Pancreas (tissue), 10 donors: ENCODE results near the gene NDOR1. TPM values are rescaled to one million over a fixed set of nuclear protein-coding genes. Genes with fewer than 3 reads are reported as not detected.
A peak's percentile ranks its signal among the peaks of the same experiment; 100 is the strongest.

ENCODE experiments used
- ATAC-seq, 4 donors: fragments of 200-7000 bp; cut with Tn5 transposase; one replicate each; pipeline versions ENCODE4 v1.8.0 to v1.9.1; 2020; ENCODE audit warnings: mild to moderate bottlenecking in 4 of 4, moderate library complexity in 4 of 4
- DNase-seq, 6 donors: peaks; one replicate each; pipeline ENCODE4 v3.0.0-alpha.2; 2020
- FAIRE-seq: peaks from 2 replicates; lab custom pipeline; 2012; peaks lifted over from hg19 to GRCh38; lab: Jason Lieb, UNC
- H3K27ac ChIP-seq, 4 donors: fragments of 200-600 bp; sonication (generic); 1 replicate in 3 of 4; 2 replicates in 1 of 4; pipeline versions ENCODE4 v1.5.0 to v1.8.0; 2020
- H3K27me3 ChIP-seq, 4 donors: fragments of 200-600 bp; one replicate each; pipeline ENCODE4 v1.8.0; 2021
- H3K36me3 ChIP-seq, 3 donors: fragments of 200-600 bp; sonication (generic) in 1 of 3; one replicate each; pipeline versions ENCODE4 v1.5.0 to v1.8.0; 2020 to 2021
- H3K4me1 ChIP-seq, 3 donors: fragments of 200-600 bp; one replicate each; pipeline ENCODE4 v1.8.0; 2021
- H3K4me3 ChIP-seq, 4 donors: fragments of 200-600 bp; sonication (generic) in 2 of 4; one replicate each; pipeline versions ENCODE4 v1.5.0 to v1.8.0; 2020 to 2021
- H3K9me3 ChIP-seq, 4 donors: fragments of 200-600 bp; one replicate each; pipeline ENCODE4 v1.8.0; 2021
- CTCF ChIP-seq, 4 donors: fragments of 200-600 bp; sonication (generic) in 3 of 4; IDR thresholded peaks; one replicate each; pipeline versions ENCODE4 v1.5.0 to v1.8.0; 2021; ENCODE audit warnings: antibody characterized with exemption in 4 of 4
- WGBS, 2 donors: extraction: QIAGEN DNeasy Blood & Tissue Kit; methylation state at CpG; one replicate each; pipeline ENCODE4 v1.1.7; 2013; 5-methylcytosine and 5-hydroxymethylcytosine counted together
- intact Hi-C, 3 donors: fragments of 100-400 bp; cut with DNase I; formaldehyde crosslinking; loops; one replicate each; pipeline versions ENCODE4 v1.11.1 to v1.14.2; 2022
- polyA plus RNA-seq, 2 donors: library from polyadenylated mRNA; stranded (reverse); fragments of 200-250 nt; gene quantifications; one replicate each; pipeline ENCODE4 v1.2.3, GENCODE V29; 2013
- total RNA-seq, 6 donors: library from RNA; stranded (reverse); fragmentation: NEBNext Ultra II Directional in 4 of 6; extraction: Animal tissue kit (Norgen Biotek cat#: 25700) in 4 of 6; gene quantifications; one replicate each; pipeline versions ENCODE4 v1.2.1 to v1.2.4, GENCODE V29; 2021 to 2023
- donor health status: healthy with polysubstance abuse.
- donor health status: DM: no; HTN: no; CAD: no; lungs with moderate emphysema.
- donor health status: DM: no; HTN: no; CAD: no.
- donor health status: control.
- donor health status: control.
- donor health status: Bipolar disorder and iron deficiency.
- donor health status: DM: yes; HTN: yes; CAD: no.
- donor health status: DM: no; HTN: no; CAD: no.
- donor health status: DM: no; HTN: no; CAD: no.
- donor health status: DM: yes; HTN: yes; CAD: no.

NDOR1 gene
- total and polyA plus RNA-seq, 8 donors: 4.6 to 25.4 (median 6.8) TPM

- H3K36me3 ChIP-seq: no peaks in the 10 kb centered on the region
- 38 to 44% methylated on average over 14 of the region's 14 CpGs for WGBS, 2 donors
- TF ChIP-seq CTCF (IDR thresholded peaks at IDR 0.05): no peak
- DNase-seq (no peak), ATAC-seq (no peak), FAIRE-seq (no peak)
- H3K4me1 ChIP-seq: peaks cover 0 to 6% (median 5%) of the 10 kb centered on the region in 3 donors
- peaks cover 0 to 10% (median 2%) of the 10 kb centered on the region in 4 donors for H3K27me3 ChIP-seq
- no peak overlapping the region for H3K4me3 ChIP-seq
- intact Hi-C loops: no loop called here
- no peaks in the 10 kb centered on the region for H3K9me3 ChIP-seq
- H3K27ac ChIP-seq: no peak overlapping the region
Observed at GRCh38 chr9:137159105-137160053, 46.1 kb upstream of the NDOR1 start.

- FAIRE-seq: no peak
- Histone ChIP-seq H3K27ac (no peak overlapping the region), H3K9me3 (no peaks in the 10 kb centered on the region), H3K4me1 (peaks cover 0 to 6% (median 5%) of the 10 kb centered on the region in 3 donors), H3K27me3 (peaks cover 0 to 10% (median 2%) of the 10 kb centered on the region in 4 donors), H3K36me3 (no peaks in the 10 kb centered on the region), H3K4me3 (no peak overlapping the region)
- ATAC-seq: no peak
- no peak for DNase-seq
- TF ChIP-seq CTCF (IDR thresholded peaks at IDR 0.05): no peak
- intact Hi-C loops: no loop called here
- 53 to 65% methylated on average over 17 of the region's 17 CpGs for WGBS, 2 donors
Observed at GRCh38 chr9:137160054-137160425, 45.5 kb upstream of the NDOR1 start.

- intact Hi-C loops: no loop called here
- peaks cover 0 to 10% (median 2%) of the 10 kb centered on the region in 4 donors for H3K27me3 ChIP-seq
- no peak for TF ChIP-seq CTCF (IDR thresholded peaks at IDR 0.05)
- DNase-seq: no peak
- H3K36me3 ChIP-seq: no peaks in the 10 kb centered on the region
- 17 to 23% methylated on average over 52 to 56 of the region's 56 CpGs for WGBS, 2 donors
- H3K27ac ChIP-seq: no peak overlapping the region
- H3K4me1 ChIP-seq: peaks cover 0 to 6% (median 5%) of the 10 kb centered on the region in 3 donors
- ATAC-seq: no peak
- no peak for FAIRE-seq
- no peak overlapping the region for H3K4me3 ChIP-seq
- no peaks in the 10 kb centered on the region for H3K9me3 ChIP-seq
Observed at GRCh38 chr9:137160716-137161557, 44.6 kb upstream of the NDOR1 start.

- no peaks in the 10 kb centered on the region for H3K36me3 ChIP-seq
- peak overlapping the region in 1 of 4 donors; percentile 35 for H3K4me3 ChIP-seq
- H3K9me3 ChIP-seq: no peaks in the 10 kb centered on the region
- intact Hi-C loops: no loop called here
- ATAC-seq (peak in 3 of 4 donors; percentile 8 to 19 (median 17)), FAIRE-seq (no peak), DNase-seq (no peak)
- 4 to 6% methylated on average over 52 to 69 of the region's 71 CpGs for WGBS, 2 donors
- H3K27me3 ChIP-seq: peaks cover 0 to 10% (median 2%) of the 10 kb centered on the region in 4 donors
- TF ChIP-seq CTCF (IDR thresholded peaks at IDR 0.05): no peak
- peaks cover 0 to 6% (median 5%) of the 10 kb centered on the region in 3 donors for H3K4me1 ChIP-seq
- no peak overlapping the region for H3K27ac ChIP-seq
Observed at GRCh38 chr9:137161558-137162486, 43.7 kb upstream of the NDOR1 start.
